Inferior parietal cortex (tissue), 1 donor: ENCODE data around the gene SYDE2.
"Not testable (repeated sequence)": the region's sequence is repeated elsewhere in the genome, so short reads cannot be mapped to it uniquely, and the experiment has no call there.

Source experiments
- DNase-seq: peaks from one replicate; pipeline ENCODE4 v3.0.0-alpha.2; 2016; ENCODE audit errors: extremely low spot score

The SYDE2 gene

DNA sequence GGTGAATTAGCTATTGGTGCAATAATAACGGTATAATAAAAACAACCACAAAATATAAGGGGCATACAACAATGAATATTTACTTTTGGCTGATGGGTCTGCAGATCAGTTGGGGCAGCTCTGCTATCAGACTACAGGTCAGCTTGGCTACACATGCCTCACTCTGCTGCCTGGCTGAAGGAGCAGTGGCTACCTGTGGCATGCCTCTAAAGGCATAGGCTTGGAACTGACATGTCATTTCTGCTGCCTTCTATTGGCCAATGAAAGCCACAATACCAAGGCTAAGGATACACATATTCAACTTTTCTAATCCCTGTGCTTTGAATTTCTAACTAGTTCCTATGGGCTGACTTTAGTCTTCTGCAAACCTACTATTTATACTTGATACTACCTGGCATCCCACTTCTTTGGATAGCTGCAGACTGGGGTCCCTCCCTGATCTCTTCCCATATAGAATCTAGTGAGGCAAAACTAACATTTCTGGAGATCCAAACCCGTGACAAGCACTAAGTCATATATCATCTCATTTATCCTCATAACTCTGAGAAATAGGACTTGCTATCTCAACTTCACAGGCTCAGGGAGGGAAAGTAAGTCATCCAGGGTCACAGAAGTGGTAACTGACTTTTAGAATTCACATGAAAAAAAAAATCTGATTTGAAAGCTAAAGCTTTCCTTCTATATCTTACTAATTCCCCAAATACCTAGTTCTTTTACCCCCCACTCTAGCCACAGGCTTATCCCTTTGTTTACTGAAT, 19.2 kb upstream of the SYDE2 start:
- DNase-seq, result no peak

DNA sequence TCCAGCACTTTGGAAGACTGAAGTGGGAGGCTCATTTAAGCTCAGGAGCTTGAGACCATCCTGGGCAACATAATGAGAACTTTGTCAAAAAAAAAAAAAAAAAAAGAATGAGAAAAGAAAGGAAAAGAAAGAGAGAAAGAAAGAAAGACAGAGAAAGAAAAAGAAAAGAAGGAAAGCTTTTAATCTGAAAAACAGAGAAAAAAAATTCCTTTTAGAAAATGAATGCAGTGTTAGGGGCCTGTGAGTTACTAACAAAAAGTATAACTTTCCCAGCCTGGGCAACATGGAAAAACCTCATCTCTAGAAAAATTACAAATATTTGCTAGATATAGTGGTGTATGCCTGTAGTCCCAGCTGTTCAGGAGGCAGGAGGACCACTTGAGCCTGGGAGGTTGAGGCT, 15.9 kb upstream of the SYDE2 start:
- DNase-seq, result no peak

DNA sequence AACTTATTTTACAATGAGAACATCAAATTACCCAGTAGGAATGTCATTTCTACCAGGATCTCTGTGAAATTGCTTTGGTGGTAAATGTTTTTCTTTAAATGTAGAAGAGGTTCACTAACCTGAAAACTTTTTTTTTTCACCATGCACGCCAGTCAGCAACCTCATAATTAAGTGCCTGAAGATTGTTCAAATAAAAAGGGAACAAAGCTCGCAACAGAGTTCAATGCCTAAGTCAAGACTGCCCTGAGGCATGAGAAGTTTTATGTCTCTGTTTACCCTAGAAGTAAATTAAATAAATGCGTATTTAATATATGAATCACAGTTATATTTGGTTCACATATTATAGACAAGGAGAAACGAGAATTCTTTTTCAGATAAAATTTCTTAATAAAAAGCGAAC, 13.8 kb upstream of the SYDE2 start:
- no peak for DNase-seq

DNA sequence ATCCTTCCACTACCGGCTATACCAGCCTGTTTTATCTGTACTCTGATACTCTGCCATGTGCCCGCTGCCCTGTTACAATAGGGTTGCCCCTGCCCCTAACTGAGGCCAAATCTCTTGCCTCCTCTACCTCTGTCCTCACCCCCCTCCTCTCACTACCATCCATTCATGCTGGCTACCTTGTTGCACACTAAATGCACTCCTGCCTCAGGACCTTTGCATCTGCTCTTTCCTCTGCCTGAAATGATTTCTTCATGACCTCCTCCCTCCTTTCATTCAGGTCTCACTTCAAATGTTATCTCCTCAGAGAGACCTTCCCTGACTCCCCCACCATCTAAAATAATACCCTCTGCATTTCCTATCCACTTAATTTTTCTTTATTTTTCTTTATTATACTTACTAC, 7.7 kb upstream of the SYDE2 start:
- no peak for DNase-seq

DNA sequence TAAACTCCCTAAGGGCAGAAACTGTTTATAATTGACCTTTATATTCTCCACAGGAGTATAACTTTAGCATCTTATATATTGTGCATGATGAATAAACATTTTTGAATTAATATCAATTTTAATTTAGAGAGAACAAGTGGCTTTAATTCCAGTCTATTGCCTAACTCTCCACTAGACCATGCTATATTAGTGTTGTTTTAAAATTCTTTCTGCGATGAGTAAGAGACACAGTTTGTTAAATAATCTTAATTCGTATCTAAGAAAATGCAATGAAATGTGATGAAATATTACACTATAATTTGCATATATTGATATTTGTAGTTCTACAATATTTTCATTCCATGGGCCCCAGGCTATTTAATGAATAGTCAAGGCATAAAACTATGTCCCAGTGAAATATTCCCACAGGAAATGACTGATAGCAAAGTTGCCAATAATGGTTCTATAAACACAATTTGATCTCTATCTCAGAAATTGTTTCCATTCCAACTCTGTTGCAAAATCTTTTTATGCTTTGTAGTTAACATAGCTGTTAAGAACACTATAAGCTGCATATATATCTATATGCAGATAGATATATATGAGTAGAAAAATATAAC, 2.9 kb upstream of the SYDE2 start:
- DNase-seq, result no peak

DNA sequence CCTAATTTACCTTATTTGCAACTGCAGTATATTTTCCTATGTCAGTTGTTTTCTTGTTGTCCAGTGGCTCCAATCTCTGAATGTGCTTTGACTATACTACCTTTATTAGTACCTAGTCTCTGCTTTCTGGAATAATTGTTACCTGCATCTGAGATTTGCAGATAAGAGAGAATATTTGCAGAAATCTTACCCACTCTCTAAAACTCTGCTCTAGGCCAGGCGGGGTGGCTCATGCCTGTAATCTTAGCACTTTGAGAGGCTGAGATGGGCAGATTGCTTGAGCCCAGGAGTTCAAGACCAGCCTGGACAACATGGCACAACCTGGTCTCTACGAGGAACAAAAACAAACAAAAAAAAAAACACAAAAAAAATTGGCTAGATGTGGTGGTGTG, 2.0 kb upstream of the SYDE2 start:
- DNase-seq, result no peak

DNA sequence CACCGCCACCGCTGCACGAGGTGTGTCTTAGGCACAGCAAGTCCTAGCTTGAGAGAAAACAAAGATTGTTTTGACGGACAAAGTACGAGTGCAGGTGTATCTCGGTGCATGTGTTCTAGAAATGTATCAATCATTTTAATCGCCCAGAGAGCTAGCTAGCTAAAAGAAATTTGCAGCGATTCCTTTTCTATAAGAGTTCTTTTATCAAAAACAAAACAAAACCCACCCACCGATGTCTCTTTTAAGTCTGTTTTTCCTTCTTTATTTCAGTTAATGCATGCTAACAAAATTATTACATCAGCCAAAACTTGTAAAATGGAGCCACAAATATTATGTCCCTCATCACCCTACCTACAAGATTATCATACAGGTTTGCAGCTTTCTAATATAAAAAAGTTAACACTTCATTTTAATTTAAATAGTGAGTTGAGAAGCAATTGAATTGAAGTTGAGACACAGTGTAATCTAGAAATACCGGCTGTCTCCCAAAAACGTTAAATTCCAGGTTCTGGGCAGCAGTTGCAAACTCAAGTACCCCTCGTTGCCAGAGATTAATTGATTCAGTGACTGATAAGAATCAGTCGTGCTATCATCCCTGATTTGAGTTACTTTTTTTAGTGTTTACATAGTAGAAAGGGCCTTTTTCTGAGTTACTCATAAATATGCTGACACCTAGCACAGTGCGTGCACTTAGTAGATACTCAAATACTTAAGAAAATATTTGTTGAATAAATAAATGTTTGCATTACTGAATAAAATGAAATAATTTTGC, 1.5 kb upstream of the SYDE2 start:
- no peak for DNase-seq

DNA sequence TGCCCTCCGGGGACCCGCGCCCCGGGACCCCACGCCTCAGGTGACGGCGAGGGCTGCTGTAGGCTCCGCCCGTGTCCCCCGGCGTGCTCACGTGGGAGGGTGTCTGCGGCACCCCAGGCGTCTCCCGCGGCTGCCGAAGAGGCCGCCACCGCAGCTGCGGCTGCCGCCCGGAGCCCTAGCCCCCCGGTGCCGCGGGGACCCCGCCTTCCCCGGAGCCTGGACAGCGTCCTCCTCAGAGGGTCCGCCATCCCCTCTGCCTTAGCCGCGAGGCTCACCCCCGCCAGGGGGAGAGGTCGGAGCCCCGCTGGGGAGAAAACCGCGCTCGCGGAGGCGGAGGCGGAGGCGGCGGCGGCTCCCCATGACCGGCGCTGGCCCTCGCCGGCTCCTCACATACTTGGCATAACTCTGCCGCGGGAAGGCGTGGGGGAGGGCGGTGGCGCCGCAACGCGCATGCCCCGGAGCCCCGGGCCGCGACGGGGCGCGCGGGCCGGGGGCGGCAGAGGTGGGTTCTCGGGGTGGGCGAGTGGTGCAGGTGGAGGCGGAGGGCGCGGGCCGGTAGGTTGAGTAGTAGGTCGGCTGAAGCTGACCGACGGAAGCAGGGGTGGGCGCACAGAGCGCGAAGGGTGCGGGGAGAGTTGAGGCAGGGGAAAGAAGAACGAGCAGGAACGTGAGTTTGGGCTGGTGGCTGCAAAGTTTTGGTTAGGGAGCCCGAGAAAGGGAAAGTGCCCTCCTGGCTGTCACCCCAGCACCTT, 700 bp upstream of the SYDE2 start:
- no peak for DNase-seq

DNA sequence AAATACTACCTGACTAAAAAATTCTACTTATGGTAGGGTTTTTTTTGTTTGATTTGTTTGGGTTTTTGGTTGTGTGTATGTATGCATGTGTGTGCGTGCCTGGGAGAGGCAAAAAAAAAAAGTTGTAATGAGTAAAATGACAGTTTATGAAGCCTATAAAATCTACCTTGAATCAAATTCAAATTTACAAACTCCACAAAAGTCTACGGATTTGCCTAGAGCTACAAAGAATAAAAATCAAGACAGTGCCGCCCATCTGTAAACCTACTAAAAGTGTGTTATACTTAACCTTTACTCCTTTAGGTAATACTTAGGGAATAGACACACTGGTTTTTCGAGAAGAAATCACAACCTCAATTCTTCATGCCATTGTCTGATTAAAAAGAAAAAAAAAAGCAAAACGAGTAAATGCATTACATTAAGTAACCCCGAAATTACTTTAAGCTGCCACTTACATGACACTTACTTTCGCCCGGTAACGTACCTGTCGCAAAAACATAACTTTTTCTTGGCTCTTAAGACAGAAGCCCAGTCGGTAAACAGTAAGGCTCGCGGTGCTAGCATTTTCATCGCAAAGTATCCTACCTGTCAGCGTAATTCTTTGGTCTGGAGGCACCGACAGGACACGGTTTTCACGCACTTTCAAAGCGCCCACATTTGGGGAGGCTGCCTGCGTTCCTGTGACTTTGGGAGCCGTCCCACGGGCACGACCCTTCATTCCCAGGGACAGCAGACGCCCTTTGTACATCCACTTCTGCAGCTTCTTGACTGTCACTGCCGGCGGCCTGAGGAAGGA, 951 bp downstream of the SYDE2 start:
- DNase-seq, result no peak

DNA sequence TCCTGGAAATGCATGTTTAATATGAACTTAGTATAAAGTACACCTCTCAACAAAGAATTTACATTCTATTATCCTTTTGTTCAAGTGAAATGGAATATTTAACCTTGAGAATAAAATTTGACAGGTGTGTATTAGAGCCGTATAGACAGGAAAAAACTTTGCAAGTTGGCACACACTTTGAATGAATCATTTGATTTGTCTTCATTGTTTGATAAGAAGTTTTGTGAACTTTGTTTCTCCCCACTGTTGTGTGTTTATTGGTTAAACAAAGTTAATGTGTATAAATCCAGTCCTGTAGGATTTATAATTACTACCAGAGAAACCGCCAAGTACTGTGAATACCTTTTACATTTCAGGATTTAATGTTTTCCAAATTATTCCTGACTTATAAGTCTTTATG, 2.0 kb downstream of the SYDE2 start:
- no peak for DNase-seq

DNA sequence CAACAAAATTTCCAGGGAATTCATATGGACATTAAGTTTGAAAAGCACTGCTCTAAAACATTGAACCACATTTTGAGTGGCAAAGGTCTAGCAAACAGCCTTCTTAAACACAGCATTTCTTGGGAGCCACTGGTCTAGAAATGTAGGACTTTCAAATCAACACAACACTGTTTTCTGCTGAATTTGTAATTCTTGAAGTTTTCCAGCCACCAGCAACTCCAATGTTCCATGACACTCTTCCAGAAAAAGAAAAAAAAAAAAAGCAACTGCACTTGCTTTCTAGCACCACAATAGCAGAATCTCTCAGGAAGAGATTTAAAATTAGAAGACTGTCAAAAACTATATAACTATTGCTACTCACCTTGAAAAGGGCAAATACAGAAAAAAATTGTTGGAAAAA, 4.5 kb downstream of the SYDE2 start:
- no peak for DNase-seq

DNA sequence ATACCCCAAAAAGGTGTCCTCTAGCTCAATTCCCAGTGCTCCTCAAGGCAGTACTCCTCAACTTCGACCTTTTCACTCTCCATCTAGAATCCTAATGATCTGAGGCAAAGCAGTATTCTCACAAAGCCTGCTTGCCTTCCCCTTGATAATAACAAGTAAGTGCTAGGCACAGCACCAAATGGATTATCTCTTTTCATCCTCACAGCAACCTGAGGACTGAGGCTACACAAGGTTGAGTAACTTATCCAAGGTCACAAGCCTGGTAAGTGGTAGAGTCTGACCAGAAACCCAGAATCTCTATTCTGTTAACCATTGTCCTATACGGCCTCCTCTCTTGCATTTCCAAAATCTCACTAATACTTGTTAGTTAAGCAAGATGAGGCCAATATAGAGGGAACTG, 5.1 kb downstream of the SYDE2 start:
- DNase-seq, result no peak

DNA sequence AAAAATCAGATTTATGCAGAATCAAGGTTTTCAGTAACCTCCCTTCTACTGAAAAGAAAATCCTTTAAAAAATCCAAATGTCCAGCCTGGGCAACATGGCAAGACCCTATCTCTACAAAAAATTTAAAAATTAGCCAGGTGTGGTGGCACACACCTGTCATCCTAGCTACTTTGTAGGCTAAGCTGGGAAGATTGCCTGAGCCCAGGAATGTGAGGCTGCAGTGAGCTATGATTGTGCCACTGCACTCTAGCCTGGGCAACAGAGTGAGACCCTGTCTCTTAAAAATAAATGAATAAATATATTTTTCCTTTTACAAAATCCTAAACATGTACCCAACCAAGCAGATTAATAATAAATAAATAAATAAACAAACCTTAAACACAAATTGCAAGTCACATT, 8.7 kb downstream of the SYDE2 start:
- not testable (repeated sequence) for DNase-seq

DNA sequence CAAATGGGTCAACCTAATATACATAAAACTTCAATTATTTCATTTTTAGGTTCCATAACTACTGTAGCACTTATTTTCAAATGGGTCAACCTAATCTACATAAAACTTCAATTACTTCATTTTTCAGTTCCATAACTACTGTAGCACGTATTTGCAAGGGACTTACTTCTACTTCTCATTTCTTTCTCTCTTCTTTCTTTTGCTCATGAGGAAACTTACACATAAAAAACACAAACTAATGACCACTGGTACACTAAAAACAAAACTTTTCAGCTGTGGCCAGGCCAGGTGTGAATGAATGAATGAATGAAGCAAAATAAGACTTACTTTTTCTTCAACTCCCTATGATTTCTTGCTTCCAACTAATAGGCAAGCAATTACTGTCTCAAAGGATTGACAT, 11.7 kb downstream of the SYDE2 start:
- DNase-seq, result no peak

DNA sequence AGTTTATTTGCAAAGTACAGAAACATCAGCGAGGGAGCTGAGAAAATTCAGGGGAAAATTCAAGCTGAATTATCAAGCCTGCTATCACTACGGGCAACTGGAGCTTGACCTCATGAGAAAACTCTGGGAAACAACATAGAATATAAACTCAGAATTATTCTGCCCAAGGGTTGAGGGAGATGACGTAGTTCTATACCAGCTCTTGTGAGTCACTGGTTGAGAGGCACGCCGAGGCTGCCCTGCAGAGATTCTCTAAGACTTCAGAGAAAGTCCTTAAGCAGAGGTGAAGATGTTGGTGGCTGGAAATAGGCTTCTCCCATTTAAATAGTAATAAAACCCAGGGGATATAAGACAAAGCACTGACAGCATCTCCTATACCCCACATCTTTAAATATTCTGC, 12.3 kb downstream of the SYDE2 start:
- no peak for DNase-seq

DNA sequence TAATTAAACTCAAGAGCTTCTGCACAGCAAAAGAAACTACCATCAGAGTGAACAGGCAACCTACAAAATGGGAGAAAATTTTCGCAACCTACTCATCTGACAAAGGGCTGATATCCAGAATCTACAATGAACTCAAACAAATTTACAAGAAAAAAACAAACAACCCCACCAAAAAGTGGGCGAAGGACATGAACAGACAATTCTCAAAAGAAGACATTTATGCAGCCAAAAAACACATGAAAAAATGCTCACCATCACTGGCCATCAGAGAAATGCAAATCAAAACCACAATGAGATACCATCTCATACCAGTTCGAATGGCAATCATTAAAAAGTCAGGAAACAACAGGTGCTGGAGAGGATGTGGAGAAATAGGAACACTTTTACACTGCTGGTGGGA, 13.8 kb downstream of the SYDE2 start:
- not testable (repeated sequence) for DNase-seq

DNA sequence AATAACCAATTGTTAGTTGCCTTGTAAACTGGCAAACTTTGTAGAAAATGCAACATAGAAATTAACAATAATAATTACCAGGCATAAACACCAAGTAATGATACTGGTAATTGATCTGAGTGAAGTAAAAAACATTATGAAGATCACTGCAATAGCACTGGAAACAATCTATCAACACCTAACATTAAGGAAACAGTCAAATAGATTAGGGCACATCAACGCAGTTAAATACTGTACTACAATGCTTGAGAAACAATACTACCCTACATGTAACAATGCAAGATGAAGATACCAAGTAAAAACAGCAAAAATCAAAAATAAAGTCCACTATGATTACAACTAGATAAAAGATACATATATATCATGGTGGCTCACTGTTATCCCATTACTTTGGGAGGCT, 16.6 kb downstream of the SYDE2 start:
- DNase-seq, result no peak

DNA sequence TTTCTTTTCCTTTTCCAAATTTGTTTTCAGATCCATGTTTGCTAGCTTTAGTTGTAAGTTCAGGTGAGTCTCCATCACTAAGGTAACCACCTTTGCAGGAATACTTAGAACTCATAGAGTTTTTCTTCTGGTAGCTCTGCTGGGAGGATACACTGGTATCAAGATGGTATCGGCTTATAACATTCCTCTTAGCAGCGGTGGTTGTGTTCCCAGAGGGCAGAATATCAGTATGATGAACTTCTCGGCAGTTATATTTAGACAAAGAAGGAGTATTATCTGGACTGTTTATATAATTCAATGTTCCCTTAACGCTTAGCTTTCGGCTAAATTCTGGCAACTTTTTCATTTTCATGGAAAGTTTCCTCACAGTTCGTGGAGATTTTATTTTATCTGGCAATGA, 18.1 kb downstream of the SYDE2 start:
- no peak for DNase-seq

DNA sequence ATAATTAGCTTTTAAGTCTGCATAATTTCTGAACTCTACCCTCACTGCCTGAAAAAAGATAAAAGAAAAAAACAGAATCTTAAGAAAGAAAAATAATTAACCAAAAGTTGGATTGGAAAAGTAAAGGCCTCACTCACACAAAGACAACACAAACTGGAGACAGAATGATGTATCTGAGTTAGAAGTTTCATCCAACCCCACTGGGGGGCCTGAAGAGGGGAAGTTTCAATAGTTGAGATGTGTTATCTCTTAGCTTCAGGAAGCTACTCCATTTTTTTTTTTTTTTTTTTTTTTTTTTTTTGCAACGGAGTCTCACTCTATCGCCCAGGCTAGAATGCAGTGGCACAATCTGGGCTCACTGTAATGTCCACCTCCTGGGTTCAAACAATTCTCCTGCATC, 19.9 kb downstream of the SYDE2 start:
- no peak for DNase-seq

DNA sequence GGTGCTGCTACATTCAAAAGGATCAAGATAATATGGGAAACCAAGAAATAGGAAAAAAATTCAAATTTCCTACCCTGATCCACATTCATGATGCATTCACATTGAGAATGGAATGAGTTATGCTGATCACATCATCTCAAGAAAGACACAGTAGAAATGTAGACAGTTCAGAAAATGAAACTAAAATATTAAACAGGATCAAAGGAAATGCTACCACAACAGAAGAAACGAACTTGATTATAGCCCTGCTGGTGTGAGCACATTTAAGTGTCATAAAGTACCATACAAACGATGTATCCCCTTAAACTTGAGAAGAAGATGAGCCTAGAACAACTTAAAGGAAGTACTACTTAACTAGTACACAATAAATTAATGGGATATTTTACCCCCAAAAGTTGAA, 21.3 kb downstream of the SYDE2 start:
- DNase-seq, result no peak

DNA sequence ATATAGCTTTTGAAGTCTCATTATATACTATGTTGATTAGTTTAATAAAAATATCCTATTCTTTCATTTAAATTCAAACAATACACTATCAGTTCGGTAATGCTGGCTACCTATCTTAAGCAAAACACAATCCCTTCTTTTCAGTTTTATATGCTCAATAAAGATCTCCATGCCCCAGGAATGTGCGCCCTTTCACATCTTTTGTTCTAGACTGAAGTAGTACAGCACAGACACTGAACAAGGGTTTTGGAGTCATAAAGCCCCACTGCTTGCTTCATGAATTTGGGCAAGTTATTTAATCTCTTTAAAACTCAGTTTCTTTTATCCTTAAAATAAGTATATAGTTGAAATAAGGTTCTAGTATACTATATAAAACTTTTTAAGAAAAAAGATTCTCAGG, 22.4 kb downstream of the SYDE2 start:
- DNase-seq, result no peak

DNA sequence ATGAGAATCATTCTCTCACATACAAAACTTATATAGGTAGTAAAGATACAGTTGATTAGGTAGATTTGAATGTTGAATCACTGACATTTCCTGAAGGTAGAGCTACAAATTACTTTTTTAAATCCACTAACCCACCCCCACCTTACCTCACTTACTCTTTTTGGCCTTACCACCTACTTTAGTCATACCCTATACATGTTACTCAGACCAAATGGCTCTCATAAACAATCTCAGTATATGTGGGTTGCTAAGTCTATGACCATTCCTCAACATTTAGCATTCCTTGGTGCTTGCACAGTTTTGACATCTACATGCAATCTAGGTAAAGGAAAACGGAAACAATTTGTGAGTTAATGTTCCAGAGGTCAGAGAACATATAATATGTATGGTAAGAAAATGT, 26.3 kb downstream of the SYDE2 start:
- DNase-seq, result no peak
